Spleen (tissue), 11 donors: ENCODE results near the gene APOLD1. TPM values are rescaled to one million over a fixed set of nuclear protein-coding genes. Genes with fewer than 3 reads are reported as not detected.
A peak's percentile ranks its signal among the peaks of the same experiment; 100 is the strongest.

Source experiments
- DNase-seq: peaks from one replicate; pipeline ENCODE4 v3.0.0-alpha.2; 2020
- H3K27ac ChIP-seq, 8 donors: fragments of 200-600 bp; sonication (generic) in 7 of 8; 1 replicate in 4 of 8; 2 replicates in 4 of 8; pipeline versions ENCODE4 v1.5.0 to v1.8.0; 2016 to 2021; ENCODE audit warnings: inconsistent platforms in 4 of 8, mild to moderate bottlenecking in 4 of 8, moderate library complexity in 1 of 8
- H3K27me3 ChIP-seq, 7 donors: fragments of 200-600 bp; sonication (generic) in 6 of 7; replicated peaks in 1 of 7; 1 replicate in 4 of 7; 2 replicates in 3 of 7; pipeline versions ENCODE4 v1.5.0 to v1.8.0; 2016 to 2021; ENCODE audit warnings: inconsistent platforms in 3 of 7, mild to moderate bottlenecking in 1 of 7
- H3K36me3 ChIP-seq, 6 donors: fragments of 200-600 bp; sonication (generic) in 5 of 6; 1 replicate in 4 of 6; 2 replicates in 2 of 6; pipeline versions ENCODE4 v1.5.0 to v1.8.0; 2016 to 2021; ENCODE audit warnings: inconsistent platforms in 2 of 6
- H3K4me1 ChIP-seq, 6 donors: fragments of 200-600 bp; sonication (generic) in 5 of 6; 1 replicate in 3 of 6; 2 replicates in 3 of 6; pipeline versions ENCODE4 v1.5.0 to v1.8.0; 2016 to 2021; ENCODE audit warnings: inconsistent platforms in 3 of 6
- H3K4me3 ChIP-seq, 8 donors: fragments of 200-600 bp; sonication (generic) in 7 of 8; 1 replicate in 4 of 8; 2 replicates in 4 of 8; pipeline versions ENCODE4 v1.5.0 to v1.8.0; 2016 to 2021; ENCODE audit warnings: inconsistent platforms in 4 of 8, mild to moderate bottlenecking in 4 of 8, moderate library complexity in 2 of 8
- H3K9me3 ChIP-seq, 8 donors: fragments of 200-600 bp; sonication (generic) in 7 of 8; 1 replicate in 4 of 8; 2 replicates in 4 of 8; pipeline versions ENCODE4 v1.5.0 to v1.8.0; 2016 to 2021; ENCODE audit warnings: inconsistent platforms in 4 of 8
- POLR2A ChIP-seq, 3 donors: fragments of 450-650 bp; IDR thresholded peaks; one replicate each; pipeline ENCODE4 v1.5.1; 2017; ENCODE audit warnings: antibody characterized with exemption in 3 of 3, mild to moderate bottlenecking in 1 of 3
- POLR2AphosphoS5 ChIP-seq, 3 donors: sonication (generic); formaldehyde crosslinking; IDR thresholded peaks; one replicate each; pipeline ENCODE4 v1.5.1; 2017; ENCODE audit warnings: antibody characterized with exemption in 3 of 3
- WGBS, 5 donors: extraction: QIAGEN DNeasy Blood & Tissue Kit in 3 of 5; methylation state at CpG; one replicate each; pipeline versions ENCODE4 v1.1.5 to v1.1.7; 2013 to 2018; 5-methylcytosine and 5-hydroxymethylcytosine counted together
- intact Hi-C: fragments of 100-400 bp; cut with DNase I; formaldehyde crosslinking; loops from one replicate; pipeline ENCODE4 v1.15.0; 2023; ENCODE audit warnings: low total_unique reads
- polyA plus RNA-seq, 3 donors: library from polyadenylated mRNA; stranded (reverse); fragments of 200-250 nt; gene quantifications; one replicate each; pipeline ENCODE4 v1.2.1, GENCODE V29; 2013
- total RNA-seq, 7 donors: library from RNA; depleted of rRNA in 3 of 7; stranded (reverse); fragments of >200 nt in 3 of 7; fragmentation: NEBNext Ultra II Directional in 4 of 7; extraction: Animal tissue kit (Norgen Biotek cat#: 25700) in 4 of 7; gene quantifications; one replicate each; pipeline versions ENCODE4 v1.1.0 to v1.2.1, GENCODE V29; 2016 to 2021
- TF ChIP-seq, protein P1 (sequence below), 11 experiments: fragments of 200-600 bp in 7 of 11; fragments of 450-650 bp in 4 of 11; sonication (generic) in 4 of 11; IDR thresholded peaks in 8 of 11; conservative IDR thresholded peaks in 3 of 11; 1 replicate in 7 of 11; 2 replicates in 4 of 11; pipeline versions ENCODE4 v1.4.0 to v1.8.0; 2016 to 2021; ENCODE audit warnings: antibody characterized with exemption in 11 of 11, inconsistent platforms in 4 of 11, mild to moderate bottlenecking in 1 of 11
- donor health status: healthy with polysubstance abuse.
- donor health status: DM: no; HTN: no; CAD: no; lungs with moderate emphysema.
- donor health status: DM: no; HTN: no; CAD: no.
- donor health status: Bipolar disorder and iron deficiency.
- donor health status: healthy.
- donor health status: DM: no; HTN: no; CAD: no.
- donor health status: DM: yes; HTN: yes; CAD: no.

The APOLD1 gene
- total and polyA plus RNA-seq, 10 donors, result 1.3 to 79.5 (median 12.3) TPM

DNA sequence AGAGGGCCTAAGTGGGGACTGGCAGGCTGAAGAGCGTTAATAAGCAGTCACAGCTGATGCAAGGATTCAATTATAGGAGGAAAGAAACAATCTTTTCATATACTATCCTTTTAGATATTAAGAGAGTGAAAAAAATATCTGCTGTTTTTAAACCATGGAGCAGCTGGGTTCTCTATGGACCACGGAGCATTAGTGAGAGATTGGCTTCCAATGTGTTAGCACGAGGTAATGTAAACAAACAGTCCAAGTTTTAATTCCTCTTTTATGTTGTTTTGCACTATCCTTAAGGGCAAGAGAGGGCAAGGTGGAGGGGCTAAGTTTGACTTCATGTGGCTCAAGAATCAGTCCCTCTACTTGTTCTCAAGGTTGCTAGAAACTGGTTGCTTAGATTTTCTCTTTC lies 37.4 kb upstream of the APOLD1 start:
- Histone ChIP-seq H3K4me3 (no peak overlapping the region), H3K27me3 (no peaks in the 10 kb centered on the region), H3K36me3 (peaks cover 0 to 7% (median 0%) of the 10 kb centered on the region in 6 donors), H3K27ac (no peak overlapping the region), H3K9me3 (no peaks in the 10 kb centered on the region), H3K4me1 (peaks cover 0 to 6% (median 0%) of the 10 kb centered on the region in 6 donors)
- TF ChIP-seq POLR2A (IDR thresholded peaks at IDR 0.05) (no peak), POLR2AphosphoS5 (IDR thresholded peaks at IDR 0.05) (no peak)
- TF ChIP-seq, protein P1, sequence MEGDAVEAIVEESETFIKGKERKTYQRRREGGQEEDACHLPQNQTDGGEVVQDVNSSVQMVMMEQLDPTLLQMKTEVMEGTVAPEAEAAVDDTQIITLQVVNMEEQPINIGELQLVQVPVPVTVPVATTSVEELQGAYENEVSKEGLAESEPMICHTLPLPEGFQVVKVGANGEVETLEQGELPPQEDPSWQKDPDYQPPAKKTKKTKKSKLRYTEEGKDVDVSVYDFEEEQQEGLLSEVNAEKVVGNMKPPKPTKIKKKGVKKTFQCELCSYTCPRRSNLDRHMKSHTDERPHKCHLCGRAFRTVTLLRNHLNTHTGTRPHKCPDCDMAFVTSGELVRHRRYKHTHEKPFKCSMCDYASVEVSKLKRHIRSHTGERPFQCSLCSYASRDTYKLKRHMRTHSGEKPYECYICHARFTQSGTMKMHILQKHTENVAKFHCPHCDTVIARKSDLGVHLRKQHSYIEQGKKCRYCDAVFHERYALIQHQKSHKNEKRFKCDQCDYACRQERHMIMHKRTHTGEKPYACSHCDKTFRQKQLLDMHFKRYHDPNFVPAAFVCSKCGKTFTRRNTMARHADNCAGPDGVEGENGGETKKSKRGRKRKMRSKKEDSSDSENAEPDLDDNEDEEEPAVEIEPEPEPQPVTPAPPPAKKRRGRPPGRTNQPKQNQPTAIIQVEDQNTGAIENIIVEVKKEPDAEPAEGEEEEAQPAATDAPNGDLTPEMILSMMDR (IDR thresholded peaks at IDR 0.05 in 8 of 11, conservative IDR thresholded peaks at IDR 0.05 in 3 of 11), result no peak
- intact Hi-C loops, result no loop called here
- 68 to 80% (median 74%) methylated on average over 3 of the region's 3 CpGs for WGBS, 5 donors
- no peak for DNase-seq

DNA sequence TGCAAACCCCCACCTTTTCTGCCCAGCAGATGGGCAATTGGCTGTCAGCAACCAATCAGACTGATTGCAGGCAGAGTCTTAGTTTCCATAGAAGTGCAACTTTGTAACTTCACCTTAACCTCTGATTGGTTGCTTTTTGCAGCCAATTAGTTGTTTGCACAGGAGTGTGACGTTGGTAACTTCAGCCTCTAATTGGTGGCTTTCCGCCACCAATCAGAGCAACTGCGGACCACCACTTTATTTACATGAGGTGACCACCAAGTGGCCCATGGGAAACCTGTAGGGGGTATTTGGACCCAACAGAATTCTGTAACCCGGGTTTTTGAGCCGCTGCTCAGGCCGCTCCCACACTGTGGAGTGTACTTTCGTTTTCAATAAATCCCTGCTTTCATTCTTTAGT lies 36.0 kb upstream of the APOLD1 start:
- TF ChIP-seq, protein P1 (IDR thresholded peaks at IDR 0.05 in 8 of 11, conservative IDR thresholded peaks at IDR 0.05 in 3 of 11), result no peak
- TF ChIP-seq POLR2AphosphoS5 (IDR thresholded peaks at IDR 0.05) (no peak), POLR2A (IDR thresholded peaks at IDR 0.05) (no peak)
- Histone ChIP-seq H3K36me3 (peaks cover 0 to 7% (median 0%) of the 10 kb centered on the region in 6 donors), H3K27ac (peak overlapping the region in 6 of 8 donors; percentile 45 to 72 (median 63)), H3K4me1 (peaks cover 0 to 6% (median 0%) of the 10 kb centered on the region in 6 donors), H3K4me3 (peak overlapping the region in 4 of 8 donors; percentile 4 to 47 (median 20)), H3K27me3 (no peaks in the 10 kb centered on the region), H3K9me3 (no peaks in the 10 kb centered on the region)
- 88 to 92% (median 90%) methylated on average over 7 of the region's 7 CpGs for WGBS, 5 donors
- no peak for DNase-seq
- intact Hi-C loops, result no loop called here

DNA sequence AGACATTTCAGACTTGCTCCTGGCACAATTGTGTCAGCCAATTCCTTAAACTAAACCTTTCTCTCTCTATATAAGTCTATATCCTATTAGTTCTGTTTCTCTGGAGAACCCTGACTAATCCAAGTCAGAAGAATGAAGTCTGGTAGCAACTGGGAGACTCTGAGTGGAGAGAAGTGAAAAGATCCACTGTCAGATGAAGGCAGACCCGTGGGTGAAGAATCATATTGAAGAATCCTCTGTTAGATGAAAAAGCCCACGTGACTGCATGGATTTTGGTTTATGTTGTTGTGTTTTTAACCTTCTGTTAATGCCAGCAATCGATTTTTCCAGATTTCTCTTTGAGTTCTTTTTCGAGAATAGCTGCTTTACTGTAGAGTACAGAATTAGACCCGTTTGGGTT lies 29.5 kb upstream of the APOLD1 start:
- TF ChIP-seq POLR2A (IDR thresholded peaks at IDR 0.05), result no peak
- TF ChIP-seq POLR2AphosphoS5 (IDR thresholded peaks at IDR 0.05), result no peak
- TF ChIP-seq, protein P1 (IDR thresholded peaks at IDR 0.05 in 8 of 11, conservative IDR thresholded peaks at IDR 0.05 in 3 of 11), result no peak
- Histone ChIP-seq H3K36me3 (no peaks in the 10 kb centered on the region), H3K9me3 (no peaks in the 10 kb centered on the region), H3K27ac (no peak overlapping the region), H3K4me3 (no peak overlapping the region), H3K27me3 (no peaks in the 10 kb centered on the region), H3K4me1 (no peaks in the 10 kb centered on the region)
- intact Hi-C loops, result no loop called here
- DNase-seq, result no peak
- WGBS, 5 donors, result 85 to 94% (median 87%) methylated on average over 5 of the region's 5 CpGs

DNA sequence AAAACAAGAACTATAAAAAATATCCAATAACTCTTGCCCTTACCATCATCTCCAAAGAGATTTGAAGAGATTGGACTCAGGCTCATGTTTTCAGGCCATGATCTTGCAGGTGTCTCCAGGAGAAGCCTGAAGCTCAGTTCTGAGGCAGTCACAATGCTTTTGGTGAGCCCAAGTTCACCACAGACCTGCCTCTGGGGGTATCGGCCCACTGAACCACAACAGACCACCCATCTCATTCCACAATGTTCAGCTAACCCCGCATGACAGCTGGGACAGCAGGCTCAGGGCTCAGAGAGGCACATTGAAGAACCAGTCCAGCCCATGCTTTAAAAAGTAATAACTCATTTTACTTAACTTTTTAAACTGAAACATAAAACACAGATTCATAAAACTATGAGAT lies 28.3 kb upstream of the APOLD1 start:
- intact Hi-C loops, result no loop called here
- no peaks in the 10 kb centered on the region for H3K9me3 ChIP-seq
- TF ChIP-seq POLR2A (IDR thresholded peaks at IDR 0.05), result no peak
- TF ChIP-seq, protein P1 (IDR thresholded peaks at IDR 0.05 in 8 of 11, conservative IDR thresholded peaks at IDR 0.05 in 3 of 11), result no peak
- no peak for TF ChIP-seq POLR2AphosphoS5 (IDR thresholded peaks at IDR 0.05)
- WGBS, 5 donors, result 55 to 90% (median 75%) methylated on average over 2 of the region's 2 CpGs
- H3K36me3 ChIP-seq, result no peaks in the 10 kb centered on the region
- no peaks in the 10 kb centered on the region for H3K4me1 ChIP-seq
- no peak overlapping the region for H3K4me3 ChIP-seq
- DNase-seq, result no peak
- H3K27me3 ChIP-seq, result no peaks in the 10 kb centered on the region
- no peak overlapping the region for H3K27ac ChIP-seq
